Measurements from ENCODE around the gene TAF4B. TPM values are rescaled to one million over a fixed set of nuclear protein-coding genes. Genes with fewer than 3 reads are reported as not detected.

Gene TAF4B
- total RNA-seq, 1 experiment from 2014 or later: 8.3 TPM

DNA sequence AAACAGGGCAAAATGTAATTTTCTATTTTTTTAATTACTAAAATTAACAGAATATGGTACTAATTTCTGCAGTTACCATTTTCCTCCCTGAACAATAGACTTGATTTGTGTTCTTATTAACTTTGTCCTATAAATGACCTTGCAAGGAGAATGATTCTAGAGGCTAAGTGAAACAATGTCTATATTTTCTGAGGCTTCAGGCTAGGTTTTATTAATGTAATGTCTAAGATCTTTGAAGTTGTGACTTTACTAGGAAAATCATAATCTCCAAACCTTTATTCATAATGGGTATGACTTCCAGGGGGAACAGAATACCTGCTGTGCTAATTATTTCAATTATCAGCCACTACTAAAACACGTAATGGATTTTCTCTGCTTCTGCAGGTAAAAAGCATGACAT, 94.4 kb downstream of the TAF4B start:
- DNase-seq (no peak), ATAC-seq (no peak)
- no peak overlapping the region for H3K9ac ChIP-seq (ENCODE audit: low read length)
- H3F3A ChIP-seq (ENCODE audit: low read length, unreplicated experiment): peaks cover 3% of the 10 kb centered on the region
- intact Hi-C loops (cut with micrococcal nuclease): no loop called here
- H3K36me3 ChIP-seq (ENCODE audit: low read depth, low read length): 0 out of 2 replicates have a peak, but pooled peaks cover 3% of the 10 kb centered on the region
- no peak overlapping the region for H3K4me3 ChIP-seq (ENCODE audit: low read length)
- no peaks in the 10 kb centered on the region for H4K20me1 ChIP-seq (ENCODE audit: low read length)
- TF ChIP-seq, protein P1, sequence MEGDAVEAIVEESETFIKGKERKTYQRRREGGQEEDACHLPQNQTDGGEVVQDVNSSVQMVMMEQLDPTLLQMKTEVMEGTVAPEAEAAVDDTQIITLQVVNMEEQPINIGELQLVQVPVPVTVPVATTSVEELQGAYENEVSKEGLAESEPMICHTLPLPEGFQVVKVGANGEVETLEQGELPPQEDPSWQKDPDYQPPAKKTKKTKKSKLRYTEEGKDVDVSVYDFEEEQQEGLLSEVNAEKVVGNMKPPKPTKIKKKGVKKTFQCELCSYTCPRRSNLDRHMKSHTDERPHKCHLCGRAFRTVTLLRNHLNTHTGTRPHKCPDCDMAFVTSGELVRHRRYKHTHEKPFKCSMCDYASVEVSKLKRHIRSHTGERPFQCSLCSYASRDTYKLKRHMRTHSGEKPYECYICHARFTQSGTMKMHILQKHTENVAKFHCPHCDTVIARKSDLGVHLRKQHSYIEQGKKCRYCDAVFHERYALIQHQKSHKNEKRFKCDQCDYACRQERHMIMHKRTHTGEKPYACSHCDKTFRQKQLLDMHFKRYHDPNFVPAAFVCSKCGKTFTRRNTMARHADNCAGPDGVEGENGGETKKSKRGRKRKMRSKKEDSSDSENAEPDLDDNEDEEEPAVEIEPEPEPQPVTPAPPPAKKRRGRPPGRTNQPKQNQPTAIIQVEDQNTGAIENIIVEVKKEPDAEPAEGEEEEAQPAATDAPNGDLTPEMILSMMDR (conservative IDR thresholded peaks at IDR 0.05; ENCODE audit: low read depth, low read length): no peak
- TF ChIP-seq EZH2phosphoT487 (IDR thresholded peaks at IDR 0.05; ENCODE audit: borderline replicate concordance, low read length) (no peak), EZH2 (IDR thresholded peaks at IDR 0.05; ENCODE audit: low read length, unreplicated experiment) (no peak)
- H3K27me3 ChIP-seq (ENCODE audit: low read length): no peaks in the 10 kb centered on the region
- POLR2A ChIA-PET (ENCODE audit: unreplicated experiment): no interaction called here
- H2AFZ ChIP-seq (ENCODE audit: low read length): no peak overlapping the region
- no peaks in the 10 kb centered on the region for H3K9me3 ChIP-seq (ENCODE audit: low read length)
- H3K9me2 ChIP-seq (replicated peaks; ENCODE audit: low read length): no peaks in the 10 kb centered on the region
- peaks cover 24% of the 10 kb centered on the region for H3K4me1 ChIP-seq (ENCODE audit: insufficient read depth, low read length)
- no peak overlapping the region for H3K27ac ChIP-seq (ENCODE audit: low read length)
- H3K4me2 ChIP-seq (ENCODE audit: low read length): no peak overlapping the region
- CTCF ChIA-PET: no interaction called here
- BruUV-seq (replicated peaks): no TSS peak
- H3K79me2 ChIP-seq (ENCODE audit: low read length): no peaks in the 10 kb centered on the region

DNA sequence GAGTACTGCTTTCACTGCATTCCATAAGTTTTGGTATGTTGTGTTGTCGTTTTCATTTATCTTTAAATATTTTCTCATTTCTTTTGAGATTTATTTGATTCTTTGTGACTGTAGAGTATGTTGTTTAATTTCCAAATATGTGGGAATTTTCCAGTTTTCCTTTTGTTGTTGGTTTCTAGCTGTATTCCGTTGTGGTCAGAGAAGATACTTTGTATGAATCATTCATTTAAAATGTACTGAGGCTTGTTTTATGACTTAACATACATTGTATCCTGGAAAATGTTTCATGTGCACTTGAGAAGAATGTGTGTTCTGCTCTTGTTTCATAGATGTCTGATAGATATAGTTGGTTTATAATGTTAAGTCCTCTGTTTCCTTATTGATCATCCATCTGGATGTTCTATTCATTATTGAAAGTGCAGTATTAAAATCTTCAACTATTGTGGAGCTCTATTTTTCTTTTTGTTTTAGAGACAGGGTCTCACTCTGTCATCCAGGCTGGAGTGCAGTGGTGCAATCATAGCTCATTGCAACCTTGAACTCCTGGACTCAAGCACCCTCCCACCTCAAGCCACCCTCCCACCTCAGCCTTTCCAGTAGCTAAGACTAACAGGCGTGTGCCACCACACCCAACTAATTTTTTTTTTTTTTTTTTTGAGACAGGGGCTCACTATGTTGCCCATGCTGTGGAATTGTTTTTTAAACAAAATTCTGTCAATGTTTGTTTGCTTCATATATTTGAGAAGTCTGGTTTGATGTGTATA, 96.8 kb downstream of the TAF4B start:
- H3K9ac ChIP-seq (ENCODE audit: low read length): no peak overlapping the region
- no peak overlapping the region for H3K4me3 ChIP-seq (ENCODE audit: low read length)
- ATAC-seq (peak; percentile 93), DNase-seq (peak; percentile 72)
- no peaks in the 10 kb centered on the region for H3K9me2 ChIP-seq (replicated peaks; ENCODE audit: low read length)
- CTCF ChIA-PET: interaction anchor here (0.6 to 1.4 kb wide), 4 partner anchors 16 to 403 kb away, joined by 3 to 14 read pairs (median 4); no protein-coding TSS in a partner anchor
- H2AFZ ChIP-seq (ENCODE audit: low read length): no peak overlapping the region
- no peaks in the 10 kb centered on the region for H4K20me1 ChIP-seq (ENCODE audit: low read length)
- 0 out of 2 replicates have a peak, but pooled peaks cover 3% of the 10 kb centered on the region for H3K36me3 ChIP-seq (ENCODE audit: low read depth, low read length)
- intact Hi-C loops (cut with micrococcal nuclease): no loop called here
- TF ChIP-seq, protein P1 (conservative IDR thresholded peaks at IDR 0.05; ENCODE audit: low read depth, low read length): no peak
- TF ChIP-seq EZH2phosphoT487 (IDR thresholded peaks at IDR 0.05; ENCODE audit: borderline replicate concordance, low read length): no peak
- TF ChIP-seq EZH2 (IDR thresholded peaks at IDR 0.05; ENCODE audit: low read length, unreplicated experiment): no peak
- peak overlapping the region; percentile 36; the same call in 1 of the 2 replicates for H3K4me2 ChIP-seq (ENCODE audit: low read length)
- H3F3A ChIP-seq (ENCODE audit: low read length, unreplicated experiment): peaks cover 3% of the 10 kb centered on the region
- peak overlapping the region; percentile 45 for H3K27ac ChIP-seq (ENCODE audit: low read length)
- H3K4me1 ChIP-seq (ENCODE audit: insufficient read depth, low read length): peaks cover 28% of the 10 kb centered on the region
- POLR2A ChIA-PET (ENCODE audit: unreplicated experiment): no interaction called here
- no peaks in the 10 kb centered on the region for H3K9me3 ChIP-seq (ENCODE audit: low read length)
- no TSS peak for BruUV-seq (replicated peaks)
- no peaks in the 10 kb centered on the region for H3K27me3 ChIP-seq (ENCODE audit: low read length)
- no peaks in the 10 kb centered on the region for H3K79me2 ChIP-seq (ENCODE audit: low read length)

DNA sequence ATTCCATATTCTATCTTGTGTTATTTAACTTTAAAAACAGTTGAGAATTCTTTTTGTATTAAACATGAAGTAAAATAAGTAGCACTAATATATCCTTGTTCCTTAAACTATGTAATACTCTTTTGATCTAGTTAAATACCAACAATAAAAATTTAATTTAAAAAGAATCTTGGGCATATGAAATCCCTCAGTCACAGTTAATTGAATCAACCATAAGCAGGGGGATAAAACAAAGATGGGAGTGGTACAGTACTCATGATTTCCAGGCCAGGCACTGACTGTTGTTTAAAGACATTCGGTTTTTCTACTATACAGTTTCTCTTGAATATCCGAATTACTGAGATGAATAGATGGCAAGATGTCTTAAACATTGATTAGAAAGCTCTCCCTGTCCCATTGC, 99.5 kb downstream of the TAF4B start:
- H3K4me1 ChIP-seq (ENCODE audit: insufficient read depth, low read length): peaks cover 28% of the 10 kb centered on the region
- peaks cover 3% of the 10 kb centered on the region for H3F3A ChIP-seq (ENCODE audit: low read length, unreplicated experiment)
- H3K36me3 ChIP-seq (ENCODE audit: low read depth, low read length): 0 out of 2 replicates have a peak, but pooled peaks cover 3% of the 10 kb centered on the region
- H3K9me2 ChIP-seq (replicated peaks; ENCODE audit: low read length): no peaks in the 10 kb centered on the region
- no peaks in the 10 kb centered on the region for H3K9me3 ChIP-seq (ENCODE audit: low read length)
- BruUV-seq (replicated peaks): no TSS peak
- H3K4me3 ChIP-seq (ENCODE audit: low read length): no peak overlapping the region
- no peaks in the 10 kb centered on the region for H3K79me2 ChIP-seq (ENCODE audit: low read length)
- no peak for DNase-seq
- no peak for ATAC-seq
- no peak overlapping the region for H2AFZ ChIP-seq (ENCODE audit: low read length)
- TF ChIP-seq EZH2phosphoT487 (IDR thresholded peaks at IDR 0.05; ENCODE audit: borderline replicate concordance, low read length) (no peak), EZH2 (IDR thresholded peaks at IDR 0.05; ENCODE audit: low read length, unreplicated experiment) (no peak)
- TF ChIP-seq, protein P1 (conservative IDR thresholded peaks at IDR 0.05; ENCODE audit: low read depth, low read length): no peak
- ChIA-PET CTCF (no interaction called here), POLR2A (ENCODE audit: unreplicated experiment) (no interaction called here)
- H3K9ac ChIP-seq (ENCODE audit: low read length): no peak overlapping the region
- intact Hi-C loops (cut with micrococcal nuclease): no loop called here
- H4K20me1 ChIP-seq (ENCODE audit: low read length): no peaks in the 10 kb centered on the region
- no peaks in the 10 kb centered on the region for H3K27me3 ChIP-seq (ENCODE audit: low read length)
- H3K4me2 ChIP-seq (ENCODE audit: low read length): no peak overlapping the region
- no peak overlapping the region for H3K27ac ChIP-seq (ENCODE audit: low read length)

Measured in PC-3 (cell line).